C1 segment of cervical spinal cord (tissue), 14 donors: Measurements from ENCODE around the gene NAALADL2.
A peak's percentile ranks its signal among the peaks of the same experiment; 100 is the strongest.

Experiments
- DNase-seq, 14 donors: peaks; one replicate each; lab custom pipeline; 2025; lab: John Stamatoyannopoulos, UW

Gene NAALADL2

GRCh38 chr3:174960898-174961297 is 101.8 kb downstream of the NAALADL2 start:
- DNase-seq = no peak

GRCh38 chr3:174973465-174973864 is 114.3 kb downstream of the NAALADL2 start:
- no peak for DNase-seq

GRCh38 chr3:174986685-174987084 is 127.6 kb downstream of the NAALADL2 start:
- no peak for DNase-seq

- no peak for DNase-seq
Observed at GRCh38 chr3:175001091-175001490, 142.0 kb downstream of the NAALADL2 start.

- DNase-seq = no peak
Observed at GRCh38 chr3:175002732-175003143, 143.6 kb downstream of the NAALADL2 start.

- no peak for DNase-seq
Observed at GRCh38 chr3:175003590-175003989, 144.5 kb downstream of the NAALADL2 start.

GRCh38 chr3:175005193-175005592 is 146.1 kb downstream of the NAALADL2 start:
- DNase-seq = no peak

- DNase-seq = no peak
Observed at GRCh38 chr3:175005881-175006280, 146.7 kb downstream of the NAALADL2 start.

- no peak for DNase-seq
Observed at GRCh38 chr3:175007306-175007705, 148.2 kb downstream of the NAALADL2 start.

GRCh38 chr3:175009295-175009694 is 150.2 kb downstream of the NAALADL2 start:
- no peak for DNase-seq

- no peak for DNase-seq
Observed at GRCh38 chr3:175015056-175015635, 156.0 kb downstream of the NAALADL2 start.

- no peak for DNase-seq
Observed at GRCh38 chr3:175018946-175019727, 160.0 kb downstream of the NAALADL2 start.

- DNase-seq = no peak
Observed at GRCh38 chr3:175020101-175020500, 161.0 kb downstream of the NAALADL2 start.

- DNase-seq = no peak
Observed at GRCh38 chr3:175029828-175030227, 170.7 kb downstream of the NAALADL2 start.

GRCh38 chr3:175039875-175040274 is 180.7 kb downstream of the NAALADL2 start:
- DNase-seq = no peak

- DNase-seq = no peak
Observed at GRCh38 chr3:175041369-175041768, 182.2 kb downstream of the NAALADL2 start.

- DNase-seq = no peak
Observed at GRCh38 chr3:175046601-175047000, 187.5 kb downstream of the NAALADL2 start.

GRCh38 chr3:175047786-175048185 is 188.7 kb downstream of the NAALADL2 start:
- no peak for DNase-seq

- peak in 1 of 14 donors; percentile 51 for DNase-seq
Observed at GRCh38 chr3:175057401-175057800, 198.3 kb downstream of the NAALADL2 start.

GRCh38 chr3:175059788-175060187 is 200.7 kb downstream of the NAALADL2 start:
- DNase-seq = no peak

- DNase-seq = no peak
Observed at GRCh38 chr3:175065497-175065896, 206.4 kb downstream of the NAALADL2 start.

GRCh38 chr3:175066617-175067415 is 207.7 kb downstream of the NAALADL2 start:
- no peak for DNase-seq
